ENCODE data around the gene FOSL2.
A peak's percentile ranks its signal among the peaks of the same experiment; 100 is the strongest.

The FOSL2 gene

DNA sequence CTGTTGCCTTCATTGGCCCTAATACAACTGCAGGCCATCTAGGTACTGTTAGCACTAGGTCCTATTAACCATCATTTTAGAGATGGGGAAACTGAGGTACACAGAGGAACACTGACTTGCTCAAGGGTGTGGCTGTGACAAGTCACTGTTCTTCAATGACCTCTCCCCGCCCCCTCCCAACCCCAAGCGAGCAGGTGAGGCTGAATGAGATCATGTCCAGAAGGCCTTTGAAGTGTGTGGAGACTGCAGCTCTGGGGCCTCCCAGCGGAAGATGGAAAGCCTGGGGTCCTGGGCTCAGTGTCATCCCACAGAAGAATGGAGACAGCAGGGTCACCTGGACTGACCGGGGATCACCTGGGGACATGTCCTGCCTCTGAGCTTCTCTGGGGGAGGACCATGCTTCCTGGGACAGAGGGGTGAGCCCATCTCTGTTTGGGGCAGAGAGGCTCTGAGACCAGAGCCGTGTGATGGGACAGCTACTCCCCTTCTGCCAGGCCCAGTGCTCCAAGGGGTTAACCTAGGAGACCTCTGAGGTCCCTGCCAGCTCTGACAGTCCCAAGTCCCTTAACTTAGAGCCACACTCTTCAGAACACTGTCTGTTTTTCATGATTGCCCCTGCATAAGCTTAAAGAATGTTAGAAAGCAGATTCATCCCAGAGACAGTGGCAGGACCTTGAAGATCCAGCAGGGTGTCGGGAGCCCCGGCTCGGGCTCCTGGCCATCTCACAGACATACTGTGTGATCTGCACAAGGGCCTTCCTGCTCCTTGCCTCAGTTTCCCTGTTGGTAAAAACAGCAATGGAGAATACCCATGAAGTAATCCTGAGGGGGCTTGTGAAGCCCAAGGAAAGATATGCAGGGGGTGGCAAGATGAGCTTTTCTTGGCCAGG lies 16.7 kb upstream of the FOSL2 start:
- DNase-seq: no peak

DNA sequence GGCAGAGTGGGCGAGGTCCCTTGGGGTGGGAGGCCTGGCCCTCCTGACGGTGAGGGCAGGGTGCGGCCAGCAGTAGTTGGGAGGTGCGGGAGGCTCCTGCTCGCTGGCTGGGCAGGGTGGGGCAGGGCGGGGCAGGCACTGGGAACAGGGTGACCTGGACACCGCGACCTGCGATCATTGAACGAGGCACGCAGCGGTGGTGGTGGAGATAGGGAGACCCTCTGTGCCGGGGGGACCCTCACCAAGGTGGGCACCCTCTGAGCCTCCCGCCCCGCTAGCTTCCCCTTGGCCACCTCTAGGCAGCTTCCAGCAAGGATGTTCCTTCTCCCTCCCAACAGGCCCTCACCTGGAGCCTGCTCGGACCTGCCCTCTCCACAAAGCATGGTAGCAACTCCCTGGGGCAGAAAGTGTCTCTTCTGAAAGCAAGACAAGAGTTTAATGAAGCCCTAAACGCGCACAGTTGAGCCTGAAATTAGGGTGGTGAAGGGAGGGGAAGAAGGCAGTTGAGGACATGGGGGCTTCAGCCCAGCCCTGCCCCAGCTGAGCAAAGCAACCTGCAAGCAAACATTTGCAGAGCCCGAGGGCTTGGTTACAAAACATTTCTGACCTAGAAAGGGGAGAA lies 15.4 kb upstream of the FOSL2 start:
- DNase-seq: no peak

DNA sequence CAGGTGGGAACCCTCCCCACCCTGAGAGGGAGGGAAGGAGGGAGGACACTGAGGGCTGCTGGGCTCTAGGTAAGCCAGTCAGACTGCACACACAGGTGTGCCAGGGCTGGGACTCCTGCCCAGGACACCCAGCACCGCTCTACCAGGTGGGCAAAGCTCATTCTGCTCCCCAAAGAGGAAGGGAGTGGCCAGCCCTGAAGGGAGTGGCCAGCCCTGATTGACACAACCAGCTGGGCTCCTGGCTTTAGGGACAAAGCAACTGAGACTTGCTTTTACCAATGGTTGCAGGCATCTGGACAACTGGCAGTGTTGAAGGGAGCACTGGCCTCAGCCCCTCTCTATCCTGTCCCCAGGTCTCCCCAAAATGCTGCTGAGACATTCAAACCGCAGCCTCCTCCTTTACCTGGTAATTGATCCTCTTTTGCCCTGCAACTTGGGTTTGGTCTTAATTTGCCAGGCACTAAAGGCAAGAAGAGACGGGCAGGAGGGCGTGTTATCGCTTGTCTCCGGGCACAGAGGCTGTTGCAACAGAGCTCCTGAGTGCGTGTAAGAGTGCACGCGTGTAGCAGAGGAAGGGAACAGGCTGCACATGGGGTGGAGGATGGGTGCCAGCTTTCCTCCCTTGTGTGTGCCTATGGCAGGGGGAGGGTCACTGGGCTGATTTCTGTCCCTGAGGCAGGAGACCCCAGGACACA lies 14.5 kb upstream of the FOSL2 start:
- no peak for DNase-seq

- no peak for DNase-seq
These were observed 13.7 kb upstream of the FOSL2 start for GRCh38 chr2:28378679-28379584.

DNA sequence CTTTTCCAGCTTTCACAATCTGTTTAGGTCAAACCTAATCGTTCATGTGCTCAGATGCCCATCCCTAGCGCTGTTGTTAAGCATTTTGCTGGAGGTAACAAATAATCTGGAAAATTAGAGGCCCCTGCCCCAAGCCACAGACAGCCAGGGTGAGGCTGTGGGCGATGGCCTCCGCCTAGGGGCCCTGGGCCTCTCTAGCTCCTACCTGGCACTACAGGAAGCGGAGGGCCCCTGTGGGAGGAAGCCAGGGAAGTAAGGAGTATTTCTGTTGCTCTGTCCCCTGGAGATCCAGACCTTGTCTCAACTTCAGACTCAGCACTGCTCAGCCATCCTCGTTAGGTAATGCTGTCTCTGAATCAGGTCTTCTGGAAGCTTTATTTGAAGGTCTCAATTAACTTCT lies 12.4 kb upstream of the FOSL2 start:
- DNase-seq: no peak

GRCh38 chr2:28381225-28382180 lies 11.2 kb upstream of the FOSL2 start:
- DNase-seq: no peak

DNA sequence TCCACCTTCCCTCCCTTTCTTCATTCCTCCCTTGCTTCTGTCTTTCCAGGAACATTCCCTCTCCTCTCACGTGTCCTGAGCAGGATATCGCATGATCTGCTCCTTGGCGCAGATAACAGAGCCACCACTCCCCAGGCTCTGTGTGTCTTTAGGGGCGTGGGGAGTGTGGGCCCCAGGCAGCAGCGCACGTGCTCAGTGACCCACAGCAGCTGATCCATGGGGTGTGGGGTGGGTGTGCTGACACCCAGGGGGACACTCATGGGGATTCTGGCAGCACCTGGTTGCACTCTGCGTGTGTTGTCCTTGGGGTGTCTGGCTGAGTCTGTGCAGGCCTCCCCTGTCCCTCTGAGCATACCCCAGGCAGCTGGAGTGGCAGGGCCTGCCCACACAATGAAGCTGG lies 9.9 kb upstream of the FOSL2 start:
- no peak for DNase-seq

GRCh38 chr2:28387082-28387960 lies 5.3 kb upstream of the FOSL2 start:
- no peak for DNase-seq

GRCh38 chr2:28389399-28390240 lies 3.0 kb upstream of the FOSL2 start:
- DNase-seq: no peak

DNA sequence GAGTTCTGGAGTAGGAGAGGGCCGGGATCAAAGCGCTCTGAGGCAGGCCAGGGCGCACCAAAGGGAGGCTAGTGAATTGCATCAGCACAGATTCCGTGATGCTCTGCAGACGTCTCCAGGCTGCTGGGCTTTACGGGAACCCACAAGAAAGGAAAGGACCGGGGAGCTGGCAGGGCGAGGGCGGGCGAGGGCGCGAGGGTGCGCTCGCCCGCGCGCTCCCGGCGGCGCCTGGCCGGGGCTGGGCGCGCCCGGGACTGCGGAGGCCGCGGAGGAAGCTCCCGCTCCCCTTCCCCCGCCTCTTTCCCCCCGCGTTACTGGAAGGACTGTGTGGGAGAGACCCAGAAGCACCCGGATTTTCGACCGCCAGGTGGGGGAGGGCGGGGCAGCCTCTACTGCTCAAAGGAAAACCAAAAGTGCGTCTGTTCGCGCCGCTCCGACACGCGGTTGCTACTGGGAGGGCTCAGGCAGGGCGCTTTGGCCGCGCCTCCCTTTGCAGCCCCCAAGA lies 2.4 kb upstream of the FOSL2 start:
- DNase-seq: peak; percentile 84

GRCh38 chr2:28390746-28391563 lies 1.7 kb upstream of the FOSL2 start:
- DNase-seq: no peak

GRCh38 chr2:28391564-28392296 lies 928 bp upstream of the FOSL2 start:
- peak; percentile 73 for DNase-seq

GRCh38 chr2:28393114-28393836 lies 617 bp downstream of the FOSL2 start:
- peak; percentile 48 for DNase-seq

GRCh38 chr2:28394331-28394877 lies 1.7 kb downstream of the FOSL2 start:
- no peak for DNase-seq

GRCh38 chr2:28394997-28395333 lies 2.3 kb downstream of the FOSL2 start:
- DNase-seq: no peak

- no peak for DNase-seq
These were observed 2.8 kb downstream of the FOSL2 start for GRCh38 chr2:28395334-28396061.
